ENCODE results near the gene LRRC25. TPM values are rescaled to one million over a fixed set of nuclear protein-coding genes. Genes with fewer than 3 reads are reported as not detected.

The LRRC25 gene
- polyA plus RNA-seq = under 1 TPM; 0.55 to 0.66 TPM

DNA sequence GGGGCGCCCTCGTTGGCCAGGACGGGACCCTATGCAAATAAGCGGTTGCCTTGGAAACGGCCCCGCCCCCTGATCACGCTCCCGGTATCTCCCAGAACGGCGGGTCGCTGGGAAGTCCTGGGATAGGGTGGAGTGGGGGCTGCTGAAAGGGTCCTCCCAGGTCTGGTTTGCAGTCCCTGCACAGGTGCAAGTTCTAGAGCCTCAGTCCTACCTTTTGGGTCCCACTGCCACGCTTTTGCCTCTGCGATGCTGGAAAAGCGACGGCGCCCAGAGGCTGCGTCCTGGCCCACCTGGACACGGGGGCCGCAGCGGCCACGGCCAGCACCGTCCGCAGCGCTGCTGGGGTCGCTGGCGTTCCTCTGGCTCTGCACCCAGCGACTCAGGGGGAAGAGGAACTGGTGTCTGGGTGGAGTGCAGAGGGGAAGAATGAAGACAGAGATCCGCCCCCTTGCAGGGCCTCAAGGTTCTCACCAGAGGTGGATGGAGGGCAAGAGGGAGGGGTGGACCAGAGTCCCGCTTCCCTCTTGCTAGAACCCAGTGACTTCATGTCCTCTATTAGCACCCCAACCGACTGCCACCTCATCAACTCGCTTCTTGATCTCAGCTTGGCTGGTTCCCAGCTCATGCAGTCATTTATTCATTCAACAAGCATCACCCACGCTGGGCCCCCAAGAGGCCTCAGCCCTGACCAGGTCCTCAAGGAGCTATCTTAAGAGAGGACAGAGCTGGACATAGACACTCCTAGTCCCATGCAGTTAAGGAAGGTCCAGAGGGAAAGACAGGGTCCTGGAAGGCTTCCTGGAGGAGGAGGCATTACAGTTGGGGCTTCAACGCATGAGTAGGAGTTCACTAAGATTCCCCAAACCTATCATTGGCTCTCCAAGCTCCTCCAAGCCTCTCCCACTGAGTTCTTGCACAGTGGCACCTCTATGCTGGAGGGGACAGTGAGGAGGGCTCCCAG, at the start of gene LRRC25:
Gene LRRC25, minus strand, starts transcription at position 381 of the 961 bp plus-strand sequence. CDS start 659 bp downstream, outside the sequence.
- Histone ChIP-seq H3K36me3 (ENCODE audit: control insufficient read depth in 2 of 2, insufficient read depth in 2 of 2, low read length in 1 of 2) (no peaks in the 10 kb centered on the region), H3K27ac (ENCODE audit: low read depth in 2 of 2, low read length in 1 of 2) (no peak within 1 kb of the TSS), H3K4me3 (ENCODE audit: low read depth in 1 of 2, low read length in 2 of 2) (no peak within 1 kb of the TSS), H3K27me3 (ENCODE audit: control insufficient read depth in 1 of 2, insufficient read depth in 2 of 2, low read length in 2 of 2) (no peaks in the 10 kb centered on the region), H3K9me3 (ENCODE audit: control insufficient read depth in 2 of 2, insufficient read depth in 1 of 2, low read depth in 1 of 2, low read length in 1 of 2) (no peaks in the 10 kb centered on the region), H3K4me1 (ENCODE audit: control insufficient read depth in 2 of 2, insufficient read depth in 2 of 2, low read length in 1 of 2) (peaks cover 0 to 8% of the 10 kb centered on the region in 2 donors)
- 15 to 19% methylated on average over 33 of the region's 33 CpGs for WGBS, 2 donors

DNA sequence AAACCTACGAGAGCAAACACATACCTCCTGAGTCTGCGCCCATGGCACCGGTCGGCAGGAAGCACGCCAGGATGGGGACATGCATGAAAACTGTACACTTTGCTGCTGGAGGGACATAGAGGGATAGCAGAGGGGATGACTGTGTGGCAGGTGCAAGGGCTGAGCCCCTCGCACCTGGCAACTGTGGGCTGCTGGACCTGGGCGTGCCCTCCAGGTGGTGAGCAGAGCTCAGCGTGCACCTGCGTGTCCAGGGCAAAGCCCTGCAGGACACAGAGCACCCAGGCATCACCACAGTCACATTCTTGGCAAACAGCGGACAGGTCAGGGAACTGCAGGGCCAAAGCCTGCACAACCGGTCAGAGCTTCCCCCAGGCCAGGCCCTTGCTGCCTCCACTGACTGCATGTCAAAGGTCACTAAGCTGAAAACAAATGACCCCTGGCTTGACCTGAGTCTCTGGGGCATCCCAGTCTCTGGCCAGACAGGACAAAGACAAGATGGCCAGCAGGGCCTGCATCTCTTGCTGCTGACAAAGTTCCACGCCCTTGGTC, 49.5 kb upstream of the LRRC25 start:
- peaks cover 16 to 64% of the 10 kb centered on the region in 2 donors for H3K36me3 ChIP-seq (ENCODE audit: control insufficient read depth in 2 of 2, insufficient read depth in 2 of 2, low read length in 1 of 2)
- H3K27ac ChIP-seq (ENCODE audit: low read depth in 2 of 2, low read length in 1 of 2) = no peak overlapping the region
- no peaks in the 10 kb centered on the region for H3K27me3 ChIP-seq (ENCODE audit: control insufficient read depth in 1 of 2, insufficient read depth in 2 of 2, low read length in 2 of 2)
- peaks cover 0 to 5% of the 10 kb centered on the region in 2 donors for H3K9me3 ChIP-seq (ENCODE audit: control insufficient read depth in 2 of 2, insufficient read depth in 1 of 2, low read depth in 1 of 2, low read length in 1 of 2)
- H3K4me1 ChIP-seq (ENCODE audit: control insufficient read depth in 2 of 2, insufficient read depth in 2 of 2, low read length in 1 of 2) = peaks cover 0 to 5% of the 10 kb centered on the region in 2 donors
- no peak overlapping the region for H3K4me3 ChIP-seq (ENCODE audit: low read depth in 1 of 2, low read length in 2 of 2)
- WGBS, 2 donors = 91 to 92% methylated on average over 12 of the region's 12 CpGs

DNA sequence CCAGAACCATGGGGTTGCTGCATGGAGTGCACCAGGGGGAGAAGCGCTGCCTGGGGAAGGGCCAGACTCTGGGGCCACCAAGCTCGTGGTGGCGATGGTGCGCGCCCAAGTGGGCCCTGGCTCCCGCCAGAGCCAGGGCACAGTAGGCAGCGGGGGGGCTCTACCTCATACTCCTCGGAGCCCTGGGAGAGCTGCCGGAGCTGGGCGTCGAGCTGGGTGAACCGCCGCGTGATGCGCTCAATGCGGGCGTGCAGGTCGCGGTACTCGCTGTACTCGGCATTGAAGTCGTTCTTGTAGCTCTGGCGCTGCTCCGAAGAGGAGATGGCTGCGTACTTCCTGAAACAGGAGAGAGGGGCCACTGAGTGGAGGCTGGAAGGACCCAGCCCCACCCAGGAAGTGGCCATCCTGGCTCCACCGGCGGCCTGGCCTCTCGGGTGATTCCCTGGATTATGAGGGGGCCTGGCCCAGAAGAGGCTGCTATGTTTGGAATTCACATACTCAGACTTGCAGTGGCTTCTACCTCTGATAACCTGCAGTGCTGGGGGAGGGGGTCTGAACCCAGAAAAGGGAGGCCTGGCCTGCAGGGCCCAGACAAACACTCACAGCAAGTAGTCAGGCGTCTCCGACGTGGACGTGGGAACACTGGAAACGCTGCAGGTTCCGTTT, 48.9 kb upstream of the LRRC25 start:
- H3K27me3 ChIP-seq (ENCODE audit: control insufficient read depth in 1 of 2, insufficient read depth in 2 of 2, low read length in 2 of 2) = no peaks in the 10 kb centered on the region
- H3K36me3 ChIP-seq (ENCODE audit: control insufficient read depth in 2 of 2, insufficient read depth in 2 of 2, low read length in 1 of 2) = peaks cover 16 to 64% of the 10 kb centered on the region in 2 donors
- H3K4me3 ChIP-seq (ENCODE audit: low read depth in 1 of 2, low read length in 2 of 2) = no peak overlapping the region
- H3K27ac ChIP-seq (ENCODE audit: low read depth in 2 of 2, low read length in 1 of 2) = no peak overlapping the region
- H3K4me1 ChIP-seq (ENCODE audit: control insufficient read depth in 2 of 2, insufficient read depth in 2 of 2, low read length in 1 of 2) = peaks cover 0 to 5% of the 10 kb centered on the region in 2 donors
- 91% methylated on average over 34 of the region's 34 CpGs for WGBS, 2 donors
- peaks cover 0 to 5% of the 10 kb centered on the region in 2 donors for H3K9me3 ChIP-seq (ENCODE audit: control insufficient read depth in 2 of 2, insufficient read depth in 1 of 2, low read depth in 1 of 2, low read length in 1 of 2)

DNA sequence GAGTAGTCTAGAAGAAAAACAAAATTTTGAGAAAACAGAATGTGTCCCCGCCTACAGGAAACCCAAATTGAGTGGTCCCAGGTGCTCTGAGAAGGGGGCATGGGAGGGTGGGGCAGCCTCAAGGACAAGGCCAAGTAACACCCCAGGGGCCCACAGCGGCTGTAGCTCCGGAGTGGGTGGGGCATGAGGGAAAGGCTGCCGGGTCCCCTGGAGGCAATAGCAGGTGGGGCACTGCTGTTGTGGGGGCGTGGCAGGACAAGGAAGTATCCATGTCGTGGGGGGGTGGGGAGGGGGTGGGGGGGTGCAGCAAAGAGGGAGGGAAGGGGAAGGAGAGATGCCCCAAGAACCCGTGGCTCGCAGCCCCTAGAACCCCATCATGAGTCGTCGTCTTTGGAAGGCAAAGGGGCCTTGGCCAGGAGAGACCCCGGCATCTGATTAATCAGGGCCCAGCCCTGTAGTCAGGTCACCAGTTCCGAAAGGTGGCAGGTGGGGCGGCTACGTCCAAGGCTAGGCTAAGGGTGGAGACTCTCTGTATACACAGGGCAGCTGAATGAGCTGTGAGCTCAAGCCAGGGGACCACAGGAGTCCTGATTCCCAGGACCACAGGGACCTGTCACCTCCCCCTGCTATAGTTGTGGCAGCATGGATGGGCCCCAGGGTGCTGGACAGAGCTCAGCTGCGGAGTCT, 48.0 kb upstream of the LRRC25 start:
- Histone ChIP-seq H3K9me3 (ENCODE audit: control insufficient read depth in 2 of 2, insufficient read depth in 1 of 2, low read depth in 1 of 2, low read length in 1 of 2) (peaks cover 0 to 5% of the 10 kb centered on the region in 2 donors), H3K4me1 (ENCODE audit: control insufficient read depth in 2 of 2, insufficient read depth in 2 of 2, low read length in 1 of 2) (peaks cover 0 to 5% of the 10 kb centered on the region in 2 donors), H3K27me3 (ENCODE audit: control insufficient read depth in 1 of 2, insufficient read depth in 2 of 2, low read length in 2 of 2) (no peaks in the 10 kb centered on the region), H3K36me3 (ENCODE audit: control insufficient read depth in 2 of 2, insufficient read depth in 2 of 2, low read length in 1 of 2) (peaks cover 16 to 61% of the 10 kb centered on the region in 2 donors), H3K4me3 (ENCODE audit: low read depth in 1 of 2, low read length in 2 of 2) (no peak overlapping the region), H3K27ac (ENCODE audit: low read depth in 2 of 2, low read length in 1 of 2) (no peak overlapping the region)
- 72 to 75% methylated on average over 15 of the region's 15 CpGs for WGBS, 2 donors

DNA sequence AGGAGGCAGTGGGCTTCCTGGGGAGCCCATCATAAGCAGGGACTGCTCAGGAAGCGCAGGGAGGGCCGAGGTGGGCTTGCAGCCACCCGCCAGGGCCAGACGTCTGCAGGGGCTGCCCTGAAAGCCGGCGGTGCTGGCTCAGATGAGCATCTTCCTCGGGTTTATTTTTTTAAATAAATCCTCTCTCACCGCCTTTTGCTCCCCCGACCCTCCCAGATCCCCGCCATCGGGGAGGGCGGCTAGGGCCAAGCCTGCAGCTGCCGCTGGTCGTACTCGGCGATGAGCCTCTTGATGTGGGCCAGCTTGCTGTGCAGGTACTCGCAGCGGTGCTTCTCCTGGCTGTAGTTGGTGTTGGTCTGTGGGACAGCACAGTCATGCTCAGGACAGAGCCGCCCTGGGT, 47.1 kb upstream of the LRRC25 start:
- H3K9me3 ChIP-seq (ENCODE audit: control insufficient read depth in 2 of 2, insufficient read depth in 1 of 2, low read depth in 1 of 2, low read length in 1 of 2) = peaks cover 0 to 5% of the 10 kb centered on the region in 2 donors
- no peaks in the 10 kb centered on the region for H3K27me3 ChIP-seq (ENCODE audit: control insufficient read depth in 1 of 2, insufficient read depth in 2 of 2, low read length in 2 of 2)
- WGBS, 2 donors = 87 to 90% methylated on average over 19 of the region's 19 CpGs
- no peak overlapping the region for H3K4me3 ChIP-seq (ENCODE audit: low read depth in 1 of 2, low read length in 2 of 2)
- no peak overlapping the region for H3K27ac ChIP-seq (ENCODE audit: low read depth in 2 of 2, low read length in 1 of 2)
- H3K4me1 ChIP-seq (ENCODE audit: control insufficient read depth in 2 of 2, insufficient read depth in 2 of 2, low read length in 1 of 2) = peaks cover 0 to 5% of the 10 kb centered on the region in 2 donors
- peaks cover 11 to 53% of the 10 kb centered on the region in 2 donors for H3K36me3 ChIP-seq (ENCODE audit: control insufficient read depth in 2 of 2, insufficient read depth in 2 of 2, low read length in 1 of 2)

DNA sequence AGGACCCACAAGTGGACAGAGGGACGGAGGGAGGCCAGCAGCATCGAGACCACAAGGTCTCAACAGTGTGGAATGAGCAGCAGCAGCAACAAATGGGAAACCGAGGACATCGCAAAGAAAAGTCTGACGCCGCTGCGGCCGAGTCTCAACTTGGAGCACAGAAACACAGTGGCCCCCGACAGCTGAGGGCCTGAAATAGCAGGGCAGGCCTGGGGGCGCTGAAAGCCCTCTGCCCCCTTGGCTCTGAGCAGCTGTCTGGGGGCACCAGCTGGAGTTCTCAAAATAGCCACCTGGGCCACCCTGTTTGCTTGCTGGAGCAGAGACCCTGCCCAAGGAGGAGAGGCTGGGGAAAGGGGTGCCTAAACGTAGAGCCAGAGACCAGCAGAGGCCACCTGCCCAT, 46.4 kb upstream of the LRRC25 start:
- WGBS, 2 donors = 90 to 92% methylated on average over 11 of the region's 11 CpGs

DNA sequence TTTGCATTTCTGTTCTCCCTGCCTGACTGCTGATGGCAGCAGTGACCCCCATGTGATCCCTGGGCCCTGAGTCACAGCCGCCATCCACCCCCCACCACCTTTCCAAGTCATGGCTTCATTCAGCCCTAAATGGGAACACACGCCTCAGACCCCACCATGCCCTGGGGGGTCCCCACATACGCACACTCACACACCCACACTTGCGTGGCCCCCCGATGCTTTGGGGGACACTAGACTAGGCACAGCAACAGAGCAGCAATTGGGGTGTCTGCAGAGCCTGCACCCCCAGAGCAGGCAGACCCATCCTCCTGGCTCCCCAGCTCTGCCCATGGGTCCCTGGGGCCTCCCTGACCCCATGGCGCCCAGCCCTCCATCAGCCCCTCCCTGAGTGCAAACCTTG, 46.0 kb upstream of the LRRC25 start:
- WGBS, 2 donors = 92 to 98% methylated on average over 6 of the region's 6 CpGs
- Histone ChIP-seq H3K4me3 (ENCODE audit: low read depth in 1 of 2, low read length in 2 of 2) (no peak overlapping the region), H3K36me3 (ENCODE audit: control insufficient read depth in 2 of 2, insufficient read depth in 2 of 2, low read length in 1 of 2) (peaks cover 11 to 44% of the 10 kb centered on the region in 2 donors), H3K27me3 (ENCODE audit: control insufficient read depth in 1 of 2, insufficient read depth in 2 of 2, low read length in 2 of 2) (no peaks in the 10 kb centered on the region), H3K4me1 (ENCODE audit: control insufficient read depth in 2 of 2, insufficient read depth in 2 of 2, low read length in 1 of 2) (peaks cover 0 to 13% of the 10 kb centered on the region in 2 donors), H3K27ac (ENCODE audit: low read depth in 2 of 2, low read length in 1 of 2) (no peak overlapping the region), H3K9me3 (ENCODE audit: control insufficient read depth in 2 of 2, insufficient read depth in 1 of 2, low read depth in 1 of 2, low read length in 1 of 2) (peaks cover 0 to 5% of the 10 kb centered on the region in 2 donors)

More for the DNA sequence above, 46.4 kb upstream of the LRRC25 start:
- Histone ChIP-seq H3K9me3 (ENCODE audit: control insufficient read depth in 2 of 2, insufficient read depth in 1 of 2, low read depth in 1 of 2, low read length in 1 of 2) (peaks cover 0 to 5% of the 10 kb centered on the region in 2 donors), H3K27me3 (ENCODE audit: control insufficient read depth in 1 of 2, insufficient read depth in 2 of 2, low read length in 2 of 2) (no peaks in the 10 kb centered on the region), H3K4me3 (ENCODE audit: low read depth in 1 of 2, low read length in 2 of 2) (no peak overlapping the region), H3K36me3 (ENCODE audit: control insufficient read depth in 2 of 2, insufficient read depth in 2 of 2, low read length in 1 of 2) (peaks cover 11 to 46% of the 10 kb centered on the region in 2 donors), H3K4me1 (ENCODE audit: control insufficient read depth in 2 of 2, insufficient read depth in 2 of 2, low read length in 1 of 2) (peaks cover 0 to 9% of the 10 kb centered on the region in 2 donors), H3K27ac (ENCODE audit: low read depth in 2 of 2, low read length in 1 of 2) (no peak overlapping the region)

DNA sequence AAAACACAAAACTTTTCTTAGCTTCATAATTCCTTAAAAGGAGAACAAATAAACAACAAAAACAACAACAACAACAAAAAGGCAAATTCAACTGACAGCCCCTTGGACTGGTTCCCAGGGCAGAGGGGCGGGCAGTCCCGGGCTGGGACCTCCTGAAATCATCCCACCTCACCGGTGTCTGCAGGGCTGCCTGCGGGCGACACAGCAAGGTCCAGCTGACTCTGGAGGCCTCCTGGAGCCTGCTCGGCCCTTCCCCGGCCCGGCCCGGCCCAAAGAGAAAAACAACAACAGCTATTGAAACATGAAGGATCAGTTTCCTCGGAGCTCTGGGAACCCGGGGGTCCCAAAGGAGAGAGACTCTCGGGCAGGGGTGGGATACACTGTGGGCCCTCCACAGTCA, 45.5 kb upstream of the LRRC25 start:
- Histone ChIP-seq H3K4me3 (ENCODE audit: low read depth in 1 of 2, low read length in 2 of 2) (no peak overlapping the region), H3K9me3 (ENCODE audit: control insufficient read depth in 2 of 2, insufficient read depth in 1 of 2, low read depth in 1 of 2, low read length in 1 of 2) (peaks cover 0 to 5% of the 10 kb centered on the region in 2 donors), H3K27me3 (ENCODE audit: control insufficient read depth in 1 of 2, insufficient read depth in 2 of 2, low read length in 2 of 2) (no peaks in the 10 kb centered on the region), H3K36me3 (ENCODE audit: control insufficient read depth in 2 of 2, insufficient read depth in 2 of 2, low read length in 1 of 2) (peaks cover 11 to 40% of the 10 kb centered on the region in 2 donors), H3K4me1 (ENCODE audit: control insufficient read depth in 2 of 2, insufficient read depth in 2 of 2, low read length in 1 of 2) (peaks cover 0 to 16% of the 10 kb centered on the region in 2 donors), H3K27ac (ENCODE audit: low read depth in 2 of 2, low read length in 1 of 2) (no peak overlapping the region)
- 85 to 88% methylated on average over 12 of the region's 12 CpGs for WGBS, 2 donors
